HG03280 (cell line): ENCODE data around the gene BBS5.
"Not testable (repeated sequence)": the region's sequence is repeated elsewhere in the genome, so short reads cannot be mapped to it uniquely, and the experiment has no call there.

Experiments used
- ATAC-seq: cut with Tn5 transposase; IDR thresholded peaks from one replicate; pipeline ENCODE4 v1.9.1; 2021; ENCODE audit warnings: mild to moderate bottlenecking, moderate library complexity; ENCODE audit not compliant: unreplicated experiment

BBS5 gene

GRCh38 chr2:169479257-169480078 lies at the start of gene BBS5:
TSS of gene BBS5 (plus strand) at chr2:169479494. CDS start at chr2:169479554, 60 bp downstream.
- ATAC-seq: peak; percentile 95

DNA sequence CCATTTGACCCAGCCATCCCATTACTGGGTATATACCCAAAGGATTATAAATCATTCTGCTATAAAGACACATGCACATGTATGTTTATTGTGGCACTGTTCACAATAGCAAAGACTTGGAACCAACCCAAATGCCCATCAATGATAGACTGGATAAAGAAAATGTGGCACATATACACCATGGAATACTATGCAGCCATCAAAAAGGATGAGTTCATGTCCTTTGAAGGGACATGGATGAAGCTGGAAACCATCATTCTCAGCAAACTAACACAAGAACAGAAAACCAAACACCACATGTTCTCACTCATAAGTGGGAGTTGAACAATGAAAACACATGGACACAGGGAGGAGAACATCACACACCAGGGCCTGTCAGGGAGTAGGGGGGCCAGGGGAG lies 47.5 kb upstream of the BBS5 start:
- ATAC-seq: not testable (repeated sequence)

DNA sequence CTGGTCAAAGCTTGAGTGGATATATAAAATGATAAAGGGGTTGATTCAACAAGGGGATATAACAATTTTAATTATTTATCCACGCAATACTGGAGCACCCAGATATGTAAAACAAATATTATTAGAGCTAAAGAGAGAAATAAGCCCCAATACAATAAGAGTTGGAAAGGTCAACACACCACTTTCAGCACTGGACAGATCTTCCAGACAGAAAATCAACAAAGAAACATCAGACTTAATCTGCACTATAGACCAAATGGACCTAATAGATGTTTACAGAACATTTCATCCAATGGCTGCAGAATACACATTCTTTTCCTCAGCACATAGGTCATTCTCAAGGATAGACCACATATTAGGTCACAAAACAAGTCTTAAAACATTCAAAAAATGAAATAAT lies 45.1 kb upstream of the BBS5 start:
- not testable (repeated sequence) for ATAC-seq

GRCh38 chr2:169438466-169439072 lies 40.7 kb upstream of the BBS5 start:
- ATAC-seq: no peak

- ATAC-seq: no peak
Observed at GRCh38 chr2:169439900-169440299, 39.4 kb upstream of the BBS5 start.

GRCh38 chr2:169446452-169446851 lies 32.8 kb upstream of the BBS5 start:
- no peak for ATAC-seq

DNA sequence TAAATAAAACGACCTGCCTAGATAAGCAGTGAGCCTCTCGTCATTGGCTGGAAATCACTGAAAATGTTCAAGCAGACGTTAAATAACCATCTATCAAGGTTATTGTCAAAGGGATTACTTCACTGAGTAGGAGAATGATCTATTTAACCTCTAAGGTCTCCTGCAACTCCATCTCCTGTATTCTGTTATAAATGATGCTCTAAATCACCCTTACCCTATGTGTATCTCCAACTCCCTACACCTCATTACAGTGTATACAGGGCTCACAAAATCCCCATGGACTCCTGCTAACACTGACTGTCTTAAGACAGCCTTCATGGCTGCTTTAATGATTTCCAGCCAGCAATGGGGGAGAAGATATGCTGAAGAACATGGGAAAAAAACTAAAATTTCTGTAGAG lies 31.0 kb upstream of the BBS5 start:
- no peak for ATAC-seq

- no peak for ATAC-seq
Observed at GRCh38 chr2:169448865-169449264, 30.4 kb upstream of the BBS5 start.

GRCh38 chr2:169452080-169452479 lies 27.2 kb upstream of the BBS5 start:
- ATAC-seq: no peak

DNA sequence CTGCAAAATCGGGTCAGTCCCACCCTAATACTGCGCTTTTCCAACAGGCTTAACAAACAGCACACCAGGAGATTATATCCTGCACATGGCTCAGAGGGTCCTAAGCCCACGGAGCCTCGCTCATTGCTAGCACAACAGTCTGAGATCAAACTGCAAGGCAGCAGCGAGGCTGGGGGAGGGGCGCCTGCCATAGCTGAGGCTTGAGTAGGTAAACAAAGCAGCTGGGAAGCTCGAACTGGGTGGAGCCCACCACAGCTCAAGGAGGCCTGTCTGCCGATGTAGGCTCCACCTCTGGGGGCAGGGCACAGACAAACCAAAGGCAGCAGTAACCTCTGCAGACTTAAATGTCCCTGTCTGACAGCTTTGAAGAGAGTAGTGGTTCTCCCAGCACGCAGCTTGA lies 26.2 kb upstream of the BBS5 start:
- not testable (repeated sequence) for ATAC-seq

GRCh38 chr2:169461143-169461542 lies 18.2 kb upstream of the BBS5 start:
- ATAC-seq: no peak

- ATAC-seq: no peak
Observed at GRCh38 chr2:169462896-169463695, 16.2 kb upstream of the BBS5 start.

- ATAC-seq: no peak
Observed at GRCh38 chr2:169464466-169464865, 14.8 kb upstream of the BBS5 start.

DNA sequence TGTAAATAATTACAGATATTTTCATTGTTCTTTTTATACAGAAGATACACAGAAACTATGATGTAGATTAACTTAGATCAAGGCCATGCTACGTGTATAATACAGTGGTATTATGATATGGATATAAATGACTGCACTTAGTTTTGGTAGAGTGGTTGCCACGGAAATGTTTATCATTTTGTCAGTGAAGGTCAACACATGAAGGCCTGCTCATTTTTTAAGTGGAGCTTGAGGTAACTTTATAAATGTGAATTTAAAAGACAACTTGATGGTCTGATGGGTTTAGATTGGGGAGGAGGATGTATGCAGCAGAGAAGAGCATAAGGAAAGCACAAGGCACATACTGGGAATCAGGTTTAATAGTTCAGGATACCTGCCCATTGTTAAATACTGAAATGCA lies 14.4 kb upstream of the BBS5 start:
- no peak for ATAC-seq

DNA sequence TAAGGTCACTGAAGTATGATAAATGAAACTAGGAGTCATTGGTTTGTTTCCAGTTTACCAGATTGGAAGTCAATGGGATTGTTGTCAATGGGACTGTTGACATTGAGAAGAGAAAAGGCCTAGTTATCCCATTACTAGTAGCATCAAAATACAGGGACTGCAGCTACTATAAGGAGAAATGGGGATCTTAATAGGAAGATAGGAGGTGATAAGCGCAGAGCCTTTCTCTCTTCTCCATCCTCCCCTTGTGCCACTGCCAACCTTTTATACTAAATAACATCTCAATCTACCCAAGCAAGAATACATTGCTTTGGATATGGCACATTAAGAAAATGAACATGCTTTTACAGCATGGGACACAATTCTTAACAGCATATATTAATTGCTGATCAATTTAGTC lies 10.5 kb upstream of the BBS5 start:
- no peak for ATAC-seq

- ATAC-seq: no peak
Observed at GRCh38 chr2:169469952-169470572, 9.2 kb upstream of the BBS5 start.

DNA sequence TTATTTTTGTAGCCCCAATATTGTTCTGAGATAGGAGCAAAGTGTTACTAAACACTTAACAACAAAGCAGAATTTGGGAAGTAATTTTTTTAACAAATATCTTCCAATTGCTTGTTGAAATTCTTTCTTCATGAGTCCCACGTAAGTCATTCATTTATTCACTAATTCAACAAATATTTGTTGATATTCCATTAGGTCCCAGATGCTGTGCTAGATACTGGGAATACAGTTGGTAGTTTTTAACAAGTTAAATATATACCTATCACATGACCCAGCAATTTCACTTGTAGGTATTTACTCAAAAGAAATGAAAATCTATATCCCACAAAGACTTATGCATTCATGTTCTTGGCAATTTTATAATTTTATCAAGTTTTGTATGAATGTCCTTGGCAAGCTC lies 7.0 kb upstream of the BBS5 start:
- no peak for ATAC-seq

GRCh38 chr2:169476459-169476858 lies 2.8 kb upstream of the BBS5 start:
- ATAC-seq: no peak

- ATAC-seq: no peak
Observed at GRCh38 chr2:169478339-169478738, 955 bp upstream of the BBS5 start.

DNA sequence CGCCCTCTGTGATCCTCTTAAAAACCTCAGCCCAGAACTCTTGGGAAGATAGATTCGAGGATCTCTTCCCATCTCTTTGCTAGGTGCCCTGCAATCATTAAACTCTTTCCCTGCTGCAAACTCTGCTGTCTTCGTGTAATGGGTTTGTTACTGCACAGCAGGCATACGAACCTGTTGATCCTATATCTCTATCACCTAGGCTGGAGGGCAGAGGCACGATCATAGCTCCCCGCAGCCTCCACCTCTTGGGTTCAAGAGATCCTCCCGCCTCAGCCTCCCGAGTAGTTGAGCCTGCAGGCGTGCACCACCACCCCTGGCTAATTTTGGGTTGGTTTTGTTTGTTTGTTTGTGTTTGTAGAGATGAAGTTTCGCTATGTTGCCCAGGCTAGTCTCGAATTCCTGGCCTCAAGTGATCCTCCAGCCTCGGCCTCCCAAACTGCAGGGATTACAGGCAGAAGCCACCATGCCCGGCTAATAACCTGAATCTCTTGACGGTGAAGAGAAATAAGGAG lies 493 bp upstream of the BBS5 start:
- ATAC-seq: no peak

GRCh38 chr2:169480079-169480465 lies 778 bp downstream of the BBS5 start:
- ATAC-seq: no peak
